Neuronal stem cell (in vitro differentiated cells): ENCODE results near the gene CFH.

Source experiments
- DNase-seq: peaks from one replicate; pipeline ENCODE4 v3.0.0-alpha.2; 2013; ENCODE audit warnings: low spot score
- H2AFZ ChIP-seq: one replicate; pipeline ENCODE4 v1.6.1; 2013; ENCODE audit warnings: mild to moderate bottlenecking, low read length, inconsistent platforms
- H2AK5ac ChIP-seq: 2 replicates; pipeline ENCODE4 v1.6.1; 2013; ENCODE audit warnings: low read depth, mild to moderate bottlenecking, inconsistent platforms, low read length, moderate library complexity, mixed read lengths
- H2BK120ac ChIP-seq: 2 replicates; pipeline ENCODE4 v1.6.1; 2013; ENCODE audit warnings: low read depth, mild to moderate bottlenecking, inconsistent platforms, low read length, moderate library complexity, mixed read lengths
- H2BK12ac ChIP-seq: one replicate; pipeline ENCODE4 v1.6.1; 2013; ENCODE audit warnings: low read length, inconsistent platforms
- H2BK15ac ChIP-seq: 2 replicates; pipeline ENCODE4 v1.6.1; 2013; ENCODE audit warnings: mild to moderate bottlenecking, low read length, inconsistent platforms, mixed read lengths
- H2BK5ac ChIP-seq: one replicate; pipeline ENCODE4 v1.6.1; 2013; ENCODE audit warnings: inconsistent platforms, mild to moderate bottlenecking, low read length, moderate library complexity
- H3K14ac ChIP-seq: one replicate; pipeline ENCODE4 v1.6.1; 2013; ENCODE audit warnings: low read length, inconsistent platforms
- H3K18ac ChIP-seq: 2 replicates; pipeline ENCODE4 v1.6.1; 2013; ENCODE audit warnings: low read length, inconsistent platforms
- H3K23ac ChIP-seq: 2 replicates; pipeline ENCODE4 v1.6.1; 2013; ENCODE audit warnings: low read depth, mild to moderate bottlenecking, mixed read lengths, low read length, inconsistent platforms; ENCODE audit not compliant: poor library complexity
- H3K27ac ChIP-seq: replicated peaks from 3 replicates; pipeline ENCODE4 v1.5.1; 2013; ENCODE audit warnings: low read length, inconsistent platforms
- H3K27me3 ChIP-seq, 3 experiments: 2 replicates each; pipeline ENCODE4 v1.6.1; 2013; ENCODE audit warnings: low read length in 3 of 3, mild to moderate bottlenecking in 2 of 3, inconsistent platforms in 1 of 3, low read depth in 1 of 3, mixed read lengths in 1 of 3, moderate library complexity in 1 of 3; ENCODE audit not compliant: control insufficient read depth in 3 of 3, insufficient read depth in 3 of 3
- H3K36me3 ChIP-seq, 2 donors: replicated peaks in 1 of 2; 2 replicates each; pipeline ENCODE4 v1.6.1; 2013; ENCODE audit warnings: low read length in 2 of 2; ENCODE audit not compliant: control insufficient read depth in 2 of 2, insufficient read depth in 2 of 2
- H3K4ac ChIP-seq: 2 replicates; pipeline ENCODE4 v1.6.1; 2013; ENCODE audit warnings: inconsistent platforms, mild to moderate bottlenecking, low read length, moderate library complexity
- H3K4me1 ChIP-seq, 2 donors: 1 replicate in 1 of 2; 2 replicates in 1 of 2; pipeline ENCODE4 v1.6.1; 2013; ENCODE audit warnings: low read length in 2 of 2, low read depth in 1 of 2; ENCODE audit not compliant: control insufficient read depth in 2 of 2, insufficient read depth in 1 of 2
- H3K4me2 ChIP-seq: one replicate; pipeline ENCODE4 v1.6.1; 2013; ENCODE audit warnings: mild to moderate bottlenecking, low read length, inconsistent platforms; ENCODE audit not compliant: insufficient read depth, poor library complexity, severe bottlenecking
- H3K4me3 ChIP-seq, 2 donors: 2 replicates each; pipeline ENCODE4 v1.5.1; 2013; ENCODE audit warnings: low read length in 2 of 2, mild to moderate bottlenecking in 2 of 2, inconsistent platforms in 1 of 2, moderate library complexity in 1 of 2
- H3K79me1 ChIP-seq: one replicate; pipeline ENCODE4 v1.6.1; 2013; ENCODE audit warnings: low read depth, mild to moderate bottlenecking, inconsistent platforms, low read length, moderate library complexity
- H3K9ac ChIP-seq: one replicate; pipeline ENCODE4 v1.6.1; 2013; ENCODE audit warnings: mild to moderate bottlenecking, low read depth, low read length, inconsistent platforms; ENCODE audit not compliant: poor library complexity
- H3K9me3 ChIP-seq, 2 donors: replicated peaks in 1 of 2; 2 replicates each; pipeline versions ENCODE3 to v1.6.1; 2013; ENCODE audit warnings: low read length in 2 of 2, mild to moderate bottlenecking in 2 of 2, inconsistent platforms in 1 of 2, low read depth in 1 of 2, mixed read lengths in 1 of 2, moderate library complexity in 1 of 2; ENCODE audit not compliant: control insufficient read depth in 2 of 2, insufficient read depth in 1 of 2
- H4K8ac ChIP-seq: one replicate; pipeline ENCODE4 v1.6.1; 2013; ENCODE audit warnings: low read depth, mild to moderate bottlenecking, inconsistent platforms, low read length, moderate library complexity
- H4K91ac ChIP-seq: one replicate; pipeline ENCODE4 v1.6.1; 2013; ENCODE audit warnings: low read length, low read depth, mild to moderate bottlenecking, inconsistent platforms; ENCODE audit not compliant: poor library complexity
- WGBS, 2 donors: extraction: QIAGEN DNeasy Blood & Tissue Kit; methylation state at CpG; one replicate each; pipeline ENCODE4 v1.1.7; 2013; ENCODE audit warnings: missing lambda C conversion rate in 2 of 2, mixed read lengths in 1 of 2; ENCODE audit not compliant: insufficient read length in 2 of 2, insufficient replicate concordance in 1 of 2; ENCODE audit errors: extremely low coverage in 2 of 2; 5-methylcytosine and 5-hydroxymethylcytosine counted together

The CFH gene

DNA sequence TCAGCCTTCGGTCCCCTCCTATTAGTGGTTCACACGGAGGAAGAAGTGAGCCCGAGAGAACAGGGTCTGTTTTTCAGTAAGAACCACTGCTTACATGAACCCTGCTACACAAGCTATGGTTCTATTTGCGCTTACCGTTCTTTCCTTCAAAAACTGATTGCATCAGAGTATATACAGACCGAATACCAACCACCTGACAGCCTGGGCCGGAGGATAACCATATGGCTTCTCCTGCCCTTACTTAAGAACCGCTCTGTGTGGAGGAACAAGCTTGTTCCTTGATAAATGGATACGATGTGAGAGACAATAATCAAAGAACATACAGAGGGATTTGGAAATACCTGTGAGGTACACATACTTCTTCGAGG lies 42.5 kb upstream of the CFH start:
- no peak overlapping the region for H2BK120ac ChIP-seq
- H3K27ac ChIP-seq, result peak overlapping the region; percentile 81
- H2BK5ac ChIP-seq, result no peak overlapping the region
- H2AFZ ChIP-seq, result peak overlapping the region; percentile 97
- H3K4ac ChIP-seq, result no peak overlapping the region
- no peak overlapping the region for H3K23ac ChIP-seq
- H4K8ac ChIP-seq, result no peak overlapping the region
- WGBS, 2 donors, result no CpG with 5 or more reads among the region's 10 CpGs
- H3K4me3 ChIP-seq, result peak overlapping the region; percentile 37 to 93
- DNase-seq, result no peak
- peaks cover 1 to 6% of the 10 kb centered on the region in 2 donors for H3K4me1 ChIP-seq
- H2AK5ac ChIP-seq, result no peak overlapping the region
- H3K4me2 ChIP-seq, result peak overlapping the region; percentile 70
- H2BK15ac ChIP-seq, result no peak overlapping the region
- no peaks in the 10 kb centered on the region for H3K27me3 ChIP-seq
- H3K79me1 ChIP-seq, result no peaks in the 10 kb centered on the region
- no peaks in the 10 kb centered on the region for H3K36me3 ChIP-seq
- no peaks in the 10 kb centered on the region for H3K9me3 ChIP-seq
- no peak overlapping the region for H3K18ac ChIP-seq
- no peak overlapping the region for H3K14ac ChIP-seq
- no peak overlapping the region for H4K91ac ChIP-seq
- H3K9ac ChIP-seq, result no peak overlapping the region
- no peak overlapping the region for H2BK12ac ChIP-seq

DNA sequence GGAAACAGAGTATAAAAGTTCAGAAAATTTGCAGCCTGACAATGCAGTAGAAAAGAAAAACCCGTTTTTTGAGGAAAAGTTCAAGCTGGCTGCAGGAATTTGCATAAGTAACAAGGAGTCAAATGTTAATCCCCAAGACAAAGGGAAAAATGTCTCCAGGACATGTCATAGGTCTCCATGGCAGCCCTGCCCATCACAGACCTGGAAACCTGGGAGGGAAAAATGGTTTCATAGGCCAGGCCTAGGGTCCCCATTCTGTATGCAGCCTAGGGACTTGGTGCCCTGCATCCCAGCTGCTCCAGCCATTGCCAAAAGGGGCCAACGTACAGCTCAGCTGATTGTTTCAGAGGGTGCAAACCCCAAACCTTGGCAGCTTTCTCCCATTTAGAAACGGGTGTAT lies 40.0 kb upstream of the CFH start:
- no peak overlapping the region for H2AFZ ChIP-seq
- no peak overlapping the region for H4K91ac ChIP-seq

DNA sequence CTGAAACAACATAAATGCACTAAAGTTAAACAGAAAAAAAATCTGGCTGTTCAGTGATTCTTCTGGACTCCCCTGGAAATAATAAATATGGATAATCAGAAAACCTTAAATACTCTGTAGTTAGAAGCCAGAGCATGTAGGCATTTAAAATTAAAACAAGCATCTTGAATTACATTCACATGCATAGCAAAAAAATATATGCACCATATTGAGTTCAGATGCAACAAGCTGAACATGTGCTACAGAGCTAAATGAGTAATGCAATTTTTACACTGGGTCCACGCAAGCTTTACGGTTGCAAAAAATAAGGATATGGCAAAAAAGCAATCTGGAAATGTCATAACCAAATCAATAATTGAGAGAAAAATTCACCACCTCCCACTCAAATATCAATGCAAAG lies 32.1 kb upstream of the CFH start:
- no peaks in the 10 kb centered on the region for H3K27me3 ChIP-seq
- WGBS, 2 donors, result no CpG with 5 or more reads among the region's 2 CpGs
- H4K91ac ChIP-seq, result no peak overlapping the region
- no peak overlapping the region for H3K4me3 ChIP-seq
- H3K4me2 ChIP-seq, result no peak overlapping the region
- H3K4me1 ChIP-seq, result no peaks in the 10 kb centered on the region
- no peak overlapping the region for H2AFZ ChIP-seq
- H2BK5ac ChIP-seq, result no peak overlapping the region
- H3K9ac ChIP-seq, result no peak overlapping the region
- no peak overlapping the region for H2BK15ac ChIP-seq
- no peak overlapping the region for H2BK12ac ChIP-seq
- H3K27ac ChIP-seq, result no peak overlapping the region
- no peak overlapping the region for H2AK5ac ChIP-seq
- H3K36me3 ChIP-seq, result no peaks in the 10 kb centered on the region
- DNase-seq, result no peak
- no peak overlapping the region for H3K14ac ChIP-seq
- H3K23ac ChIP-seq, result no peak overlapping the region
- H3K79me1 ChIP-seq, result no peaks in the 10 kb centered on the region
- H3K4ac ChIP-seq, result no peak overlapping the region
- no peak overlapping the region for H3K18ac ChIP-seq
- H3K9me3 ChIP-seq, result no peaks in the 10 kb centered on the region
- no peak overlapping the region for H2BK120ac ChIP-seq
- H4K8ac ChIP-seq, result no peak overlapping the region

More for the DNA sequence above, 40.0 kb upstream of the CFH start:
- no peaks in the 10 kb centered on the region for H3K79me1 ChIP-seq
- H2BK120ac ChIP-seq, result no peak overlapping the region
- no peak overlapping the region for H3K4me2 ChIP-seq
- no peak overlapping the region for H4K8ac ChIP-seq
- H2AK5ac ChIP-seq, result no peak overlapping the region
- H2BK5ac ChIP-seq, result no peak overlapping the region
- DNase-seq, result no peak
- H3K27me3 ChIP-seq, result no peaks in the 10 kb centered on the region
- no peak overlapping the region for H3K27ac ChIP-seq
- H3K4me1 ChIP-seq, result peaks cover 1 to 6% of the 10 kb centered on the region in 2 donors
- no peak overlapping the region for H3K18ac ChIP-seq
- H3K9ac ChIP-seq, result no peak overlapping the region
- no peak overlapping the region for H2BK12ac ChIP-seq
- H3K14ac ChIP-seq, result no peak overlapping the region
- no peak overlapping the region for H3K4ac ChIP-seq
- no peak overlapping the region for H2BK15ac ChIP-seq
- no peaks in the 10 kb centered on the region for H3K36me3 ChIP-seq
- H3K9me3 ChIP-seq, result no peaks in the 10 kb centered on the region
- no peak overlapping the region for H3K23ac ChIP-seq
- no peak overlapping the region for H3K4me3 ChIP-seq
- WGBS, 2 donors, result no CpG with 5 or more reads among the region's 3 CpGs

DNA sequence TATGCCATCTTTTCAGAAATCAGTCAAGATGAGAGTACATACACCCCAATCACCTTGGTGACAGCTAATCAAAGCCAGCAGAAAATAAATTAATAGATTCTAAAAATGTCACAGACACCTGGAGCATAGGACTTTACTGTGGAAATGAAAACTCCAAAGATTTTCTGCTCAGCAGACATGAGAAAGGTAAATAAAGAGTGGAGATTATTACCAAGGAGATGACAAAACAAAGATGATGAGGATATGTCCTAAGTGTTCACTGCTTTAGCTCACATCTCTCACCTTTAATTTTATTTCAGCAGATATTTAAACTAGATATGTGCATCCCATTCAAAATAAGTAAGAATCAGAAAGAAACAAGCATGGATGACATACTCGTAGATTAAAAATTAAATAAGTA lies 28.8 kb upstream of the CFH start:
- WGBS, 2 donors, result no CpG with 5 or more reads among the region's 1 CpG
- no peak for DNase-seq
- H3K23ac ChIP-seq, result no peak overlapping the region
- no peaks in the 10 kb centered on the region for H3K79me1 ChIP-seq
- H3K4me2 ChIP-seq, result no peak overlapping the region
- no peak overlapping the region for H3K18ac ChIP-seq
- H3K4me3 ChIP-seq, result no peak overlapping the region
- H3K27ac ChIP-seq, result no peak overlapping the region
- H2BK15ac ChIP-seq, result no peak overlapping the region
- no peak overlapping the region for H3K4ac ChIP-seq
- H3K27me3 ChIP-seq, result no peaks in the 10 kb centered on the region
- no peaks in the 10 kb centered on the region for H3K36me3 ChIP-seq
- no peak overlapping the region for H3K14ac ChIP-seq
- no peak overlapping the region for H2BK12ac ChIP-seq
- no peak overlapping the region for H2AK5ac ChIP-seq
- H2AFZ ChIP-seq, result no peak overlapping the region
- no peak overlapping the region for H2BK5ac ChIP-seq
- H2BK120ac ChIP-seq, result no peak overlapping the region
- H4K8ac ChIP-seq, result no peak overlapping the region
- no peak overlapping the region for H4K91ac ChIP-seq
- H3K4me1 ChIP-seq, result no peaks in the 10 kb centered on the region
- H3K9me3 ChIP-seq, result no peaks in the 10 kb centered on the region
- no peak overlapping the region for H3K9ac ChIP-seq
